Fibroblast of skin of scalp (primary cell): ENCODE data around the gene AVPI1.
"Not testable (repeated sequence)": the region's sequence is repeated elsewhere in the genome, so short reads cannot be mapped to it uniquely, and the experiment has no call there.

ENCODE experiments used
- DNase-seq: peaks from one replicate; pipeline ENCODE4 v3.0.0-alpha.2; 2013

AVPI1 gene

GRCh38 chr10:97682042-97682441, 5.0 kb downstream of the AVPI1 start:
- DNase-seq: no peak

- no peak for DNase-seq
These were observed 7.4 kb downstream of the AVPI1 start for GRCh38 chr10:97679594-97679993.

GRCh38 chr10:97676770-97677581, 10.1 kb downstream of the AVPI1 start:
- peak; percentile 60 for DNase-seq

GRCh38 chr10:97675222-97675621, 11.8 kb downstream of the AVPI1 start:
- DNase-seq: no peak

- peak; percentile 58 for DNase-seq
These were observed 13.1 kb downstream of the AVPI1 start for GRCh38 chr10:97673736-97674525.

GRCh38 chr10:97669571-97669970, 17.5 kb downstream of the AVPI1 start:
- DNase-seq: no peak

GRCh38 chr10:97667463-97667862, 19.6 kb downstream of the AVPI1 start:
- no peak for DNase-seq

- DNase-seq: no peak
These were observed 20.0 kb downstream of the AVPI1 start for GRCh38 chr10:97666992-97667391.

GRCh38 chr10:97664282-97664850, 22.7 kb downstream of the AVPI1 start:
- DNase-seq: no peak

- peak; percentile 59 for DNase-seq
These were observed 27.5 kb downstream of the AVPI1 start for GRCh38 chr10:97659589-97659988.

GRCh38 chr10:97656777-97657176, 30.3 kb downstream of the AVPI1 start:
- DNase-seq: no peak

GRCh38 chr10:97651773-97652172, 35.3 kb downstream of the AVPI1 start:
- no peak for DNase-seq

- no peak for DNase-seq
These were observed 36.3 kb downstream of the AVPI1 start for GRCh38 chr10:97650726-97651125.

- DNase-seq: not testable (repeated sequence)
These were observed 37.7 kb downstream of the AVPI1 start for GRCh38 chr10:97649405-97649750.

GRCh38 chr10:97648562-97649404, 38.3 kb downstream of the AVPI1 start:
- DNase-seq: peak; percentile 96

- DNase-seq: peak; percentile 33
These were observed 39.5 kb downstream of the AVPI1 start for GRCh38 chr10:97647556-97647955.

GRCh38 chr10:97644936-97645335, 42.1 kb downstream of the AVPI1 start:
- DNase-seq: no peak

- no peak for DNase-seq
These were observed 43.5 kb downstream of the AVPI1 start for GRCh38 chr10:97643441-97643985.

- not testable (repeated sequence) for DNase-seq
These were observed 44.4 kb downstream of the AVPI1 start for GRCh38 chr10:97642471-97643159.

- peak; percentile 21 for DNase-seq
These were observed 45.9 kb downstream of the AVPI1 start for GRCh38 chr10:97640868-97641811.
